ENCODE results near the gene PEX11G. TPM values are rescaled to one million over a fixed set of nuclear protein-coding genes. Genes with fewer than 3 reads are reported as not detected.

Gene PEX11G
- total RNA-seq, 4 donors from 2014 or later: 2.2 to 14.5 (median 8.9) TPM

GRCh38 chr19:7521551-7522071 lies 32.8 kb upstream of the PEX11G start:
- no peaks in the 10 kb centered on the region for H3K9me3 ChIP-seq
- H3K27ac ChIP-seq: peak overlapping the region; percentile 62 to 84 (median 76)
- H3K36me3 ChIP-seq: peaks cover 0 to 5% (median 0%) of the 10 kb centered on the region in 4 donors
- H3K27me3 ChIP-seq: no peaks in the 10 kb centered on the region
- intact Hi-C loops (cut with DNase I; ENCODE audit: low total_unique reads) (no loop called here), in situ Hi-C loops (cut with MboI; ENCODE audit: low pct_ligation_motif_present in 1 of 4, low pct_unique_long_range_greater_than_20kb in 1 of 4, low sequenced_read_pairs in 3 of 4) (no loop called here)
- peaks cover 7 to 33% (median 24%) of the 10 kb centered on the region in 4 donors for H3K4me1 ChIP-seq
- 54% methylated on average over 10 of the region's 10 CpGs; no CpG with 5 or more reads in 1 of the 2 donors for WGBS, 2 donors (ENCODE audit: low coverage in 1 of 2)
- peak overlapping the region in 1 of 4 donors; percentile 93 for H3K4me3 ChIP-seq
- TF ChIP-seq POLR2AphosphoS5 (IDR thresholded peaks at IDR 0.05): no peak
- no peak for DNase-seq

GRCh38 chr19:7520131-7521051 lies 31.6 kb upstream of the PEX11G start:
- Histone ChIP-seq H3K36me3 (peaks cover 0 to 5% (median 0%) of the 10 kb centered on the region in 4 donors), H3K27ac (no peak overlapping the region), H3K4me1 (peaks cover 7 to 39% (median 30%) of the 10 kb centered on the region in 4 donors), H3K4me3 (no peak overlapping the region), H3K27me3 (no peaks in the 10 kb centered on the region), H3K9me3 (no peaks in the 10 kb centered on the region)
- DNase-seq: no peak
- WGBS, 2 donors (ENCODE audit: low coverage in 1 of 2): 90% methylated on average over 32 of the region's 51 CpGs; no CpG with 5 or more reads in 1 of the 2 donors
- in situ Hi-C loops (cut with MboI; ENCODE audit: low pct_ligation_motif_present in 1 of 4, low pct_unique_long_range_greater_than_20kb in 1 of 4, low sequenced_read_pairs in 3 of 4): no loop called here
- intact Hi-C loops (cut with DNase I; ENCODE audit: low total_unique reads): no loop called here
- TF ChIP-seq POLR2AphosphoS5 (IDR thresholded peaks at IDR 0.05): no peak
- TF ChIP-seq CTCF (IDR thresholded peaks at IDR 0.05): no peak
- TF ChIP-seq EP300 (IDR thresholded peaks at IDR 0.05; ENCODE audit: low read depth): no peak
- no peak for TF ChIP-seq POLR2A (IDR thresholded peaks at IDR 0.05)

- WGBS, 2 donors (ENCODE audit: low coverage in 1 of 2): 98% methylated on average over 74 of the region's 74 CpGs; no CpG with 5 or more reads in 1 of the 2 donors
- H3K4me3 ChIP-seq: no peak overlapping the region
- TF ChIP-seq CTCF (IDR thresholded peaks at IDR 0.05): no peak
- TF ChIP-seq POLR2AphosphoS5 (IDR thresholded peaks at IDR 0.05): no peak
- no peak for TF ChIP-seq EP300 (IDR thresholded peaks at IDR 0.05; ENCODE audit: low read depth)
- TF ChIP-seq POLR2A (IDR thresholded peaks at IDR 0.05): no peak
- DNase-seq: no peak
- no peaks in the 10 kb centered on the region for H3K27me3 ChIP-seq
- in situ Hi-C loops (cut with MboI; ENCODE audit: low pct_ligation_motif_present in 1 of 4, low pct_unique_long_range_greater_than_20kb in 1 of 4, low sequenced_read_pairs in 3 of 4): no loop called here
- peaks cover 7 to 46% (median 32%) of the 10 kb centered on the region in 4 donors for H3K4me1 ChIP-seq
- no peaks in the 10 kb centered on the region for H3K9me3 ChIP-seq
- peaks cover 0 to 5% (median 0%) of the 10 kb centered on the region in 4 donors for H3K36me3 ChIP-seq
- intact Hi-C loops (cut with DNase I; ENCODE audit: low total_unique reads): no loop called here
- H3K27ac ChIP-seq: no peak overlapping the region
Observed at GRCh38 chr19:7519361-7520130, 30.7 kb upstream of the PEX11G start.

- intact Hi-C loops (cut with DNase I; ENCODE audit: low total_unique reads) (no loop called here), in situ Hi-C loops (cut with MboI; ENCODE audit: low pct_ligation_motif_present in 1 of 4, low pct_unique_long_range_greater_than_20kb in 1 of 4, low sequenced_read_pairs in 3 of 4) (no loop called here)
- DNase-seq: no peak
- peak overlapping the region; percentile 38 to 89 (median 82) for H3K4me3 ChIP-seq
- no peaks in the 10 kb centered on the region for H3K9me3 ChIP-seq
- 61 to 67% methylated on average over 3 to 4 of the region's 4 CpGs for WGBS, 2 donors (ENCODE audit: low coverage in 1 of 2)
- peak overlapping the region; percentile 79 to 87 (median 84) for H3K27ac ChIP-seq
- H3K27me3 ChIP-seq: no peaks in the 10 kb centered on the region
- H3K36me3 ChIP-seq: peaks cover 0 to 5% (median 0%) of the 10 kb centered on the region in 4 donors
- H3K4me1 ChIP-seq: peaks cover 0 to 34% (median 19%) of the 10 kb centered on the region in 4 donors
- TF ChIP-seq POLR2AphosphoS5 (IDR thresholded peaks at IDR 0.05): no peak
- no peak for TF ChIP-seq POLR2A (IDR thresholded peaks at IDR 0.05)
- no peak for TF ChIP-seq CTCF (IDR thresholded peaks at IDR 0.05)
- no peak for TF ChIP-seq EP300 (IDR thresholded peaks at IDR 0.05; ENCODE audit: low read depth)
Observed at GRCh38 chr19:7516878-7517277, 28.0 kb upstream of the PEX11G start.

Data from transverse colon (tissue), 4 donors.